OCI-M2 (cell line): Measurements from ENCODE around the gene CSNK1G3.
"Not testable (repeated sequence)": the region's sequence is repeated elsewhere in the genome, so short reads cannot be mapped to it uniquely, and the experiment has no call there.

Experiments used
- DNase-seq: peaks from one replicate; lab custom pipeline; 2025; ENCODE audit not compliant: unreplicated experiment; lab: John Stamatoyannopoulos, UW

The CSNK1G3 gene

DNA sequence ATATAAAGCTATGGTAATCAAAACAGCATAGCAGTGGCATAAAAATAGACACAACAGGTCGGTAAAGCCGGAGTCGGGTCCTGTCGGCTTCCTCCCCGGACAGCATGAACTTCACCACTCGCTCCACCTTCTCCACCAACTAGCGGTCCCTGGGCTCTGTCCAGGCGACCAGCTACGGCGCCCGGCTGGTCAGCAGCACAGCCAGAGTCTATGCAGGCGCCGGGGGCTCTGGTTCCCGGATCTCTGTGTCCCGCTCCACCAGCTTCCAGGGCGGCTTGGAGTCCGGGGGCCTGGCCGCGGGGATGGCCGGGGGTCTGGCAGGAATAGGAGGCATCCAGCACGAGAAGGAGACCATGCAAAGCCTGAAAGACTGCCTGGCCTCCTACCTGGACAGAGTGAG, 124.0 kb downstream of the CSNK1G3 start:
- no peak for DNase-seq

DNA sequence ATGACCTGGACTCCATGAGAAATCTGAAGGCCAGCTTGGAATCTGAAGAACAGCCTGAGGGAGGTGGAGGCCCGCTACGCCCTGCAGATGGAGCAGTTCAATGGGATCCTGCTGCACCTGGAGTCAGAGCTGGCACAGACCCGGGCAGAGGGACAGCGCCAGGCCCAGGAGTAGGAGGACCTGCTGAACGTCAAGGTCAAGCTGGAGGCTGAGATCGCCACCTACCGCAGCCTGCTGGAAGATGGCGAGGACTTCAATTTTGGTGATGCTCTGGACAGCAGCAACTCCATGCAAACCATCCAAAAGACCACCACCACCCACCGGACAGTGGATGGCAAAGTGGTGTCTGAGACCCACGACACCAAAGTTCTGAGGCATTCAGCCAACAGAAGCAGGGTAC, 125.1 kb downstream of the CSNK1G3 start:
- DNase-seq, result not testable (repeated sequence)

DNA sequence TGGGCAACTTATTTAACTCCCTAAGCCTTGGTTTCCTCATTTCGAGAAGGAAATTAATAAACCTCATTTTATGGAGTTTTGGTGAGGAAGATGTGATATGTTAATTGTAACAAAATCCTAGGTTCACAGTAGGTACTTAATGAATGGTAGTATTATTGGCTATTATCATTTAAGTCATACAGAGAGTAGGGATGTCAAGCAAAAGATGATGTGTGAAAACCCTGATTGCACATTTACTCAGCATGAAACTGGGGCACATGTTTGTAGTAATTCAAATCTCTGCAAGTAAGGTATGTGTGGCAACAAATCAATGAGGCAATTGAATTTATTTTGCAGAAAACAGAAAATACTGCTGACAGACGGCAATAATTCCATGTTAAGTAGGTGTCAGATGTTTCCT, 127.3 kb downstream of the CSNK1G3 start:
- no peak for DNase-seq

DNA sequence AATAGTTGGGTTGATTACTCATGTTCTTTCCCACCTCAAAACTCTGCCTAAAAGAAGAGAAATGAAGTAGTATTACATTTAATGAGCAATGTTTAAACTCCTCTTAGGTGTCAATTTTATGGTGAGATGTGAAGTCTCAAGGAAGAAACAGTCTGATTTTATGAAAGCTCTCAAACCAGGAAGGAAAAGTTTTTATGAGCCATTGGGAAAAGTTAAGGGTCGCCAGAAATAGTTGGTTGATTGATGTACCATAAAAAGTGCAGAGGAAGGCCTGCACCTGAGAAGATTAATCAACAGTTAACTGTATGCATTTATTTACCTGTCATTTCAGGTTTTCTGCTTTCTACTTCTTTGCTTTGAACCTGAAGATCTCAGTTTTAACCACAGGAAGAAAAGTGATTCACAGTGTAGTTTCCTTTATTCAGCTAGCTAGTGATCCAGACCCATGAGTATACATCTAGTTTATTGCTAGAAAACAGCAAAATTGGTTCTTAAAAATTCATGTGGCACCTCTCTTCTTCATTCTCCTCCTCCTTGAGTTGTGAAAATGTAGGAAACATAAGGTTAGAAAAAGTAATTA, 133.1 kb downstream of the CSNK1G3 start:
- DNase-seq, result no peak

DNA sequence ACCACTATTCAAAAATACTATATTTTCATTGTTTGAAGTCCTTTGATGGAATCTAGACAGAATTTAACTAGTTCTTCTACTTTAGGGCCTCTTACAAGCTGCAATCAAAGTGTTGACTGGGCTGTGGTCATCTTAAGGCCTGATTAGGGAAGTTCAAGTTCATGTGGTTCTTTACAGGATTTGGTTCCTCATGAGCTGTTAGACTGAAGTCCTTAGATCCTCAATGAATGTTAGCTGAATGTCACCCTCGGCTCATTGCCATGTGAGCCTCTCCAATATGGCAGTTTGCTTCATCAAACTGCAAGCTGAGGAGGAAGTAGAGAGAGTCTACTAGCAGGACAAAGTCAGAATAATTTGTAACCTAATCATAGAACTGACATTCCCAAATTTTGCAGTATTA, 135.1 kb downstream of the CSNK1G3 start:
- DNase-seq, result no peak

DNA sequence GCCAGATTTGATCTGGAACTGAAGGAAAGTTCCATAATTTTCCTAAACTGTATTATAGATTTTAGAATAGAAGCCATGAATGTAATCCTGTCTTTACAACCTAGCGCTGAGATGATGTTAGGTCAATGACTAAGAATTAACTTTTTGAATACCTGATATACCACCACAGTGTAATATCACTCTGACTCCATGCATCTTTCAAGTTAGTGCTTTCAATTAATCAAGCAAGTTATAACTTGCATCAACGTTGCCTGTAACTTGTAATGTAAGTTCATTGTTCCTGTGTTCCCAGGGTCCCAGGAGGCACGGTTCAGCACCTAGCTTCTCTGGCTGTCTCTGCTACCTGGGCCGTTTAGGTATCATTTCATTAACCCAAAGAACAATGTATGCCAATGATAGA, 139.3 kb downstream of the CSNK1G3 start:
- DNase-seq, result no peak

DNA sequence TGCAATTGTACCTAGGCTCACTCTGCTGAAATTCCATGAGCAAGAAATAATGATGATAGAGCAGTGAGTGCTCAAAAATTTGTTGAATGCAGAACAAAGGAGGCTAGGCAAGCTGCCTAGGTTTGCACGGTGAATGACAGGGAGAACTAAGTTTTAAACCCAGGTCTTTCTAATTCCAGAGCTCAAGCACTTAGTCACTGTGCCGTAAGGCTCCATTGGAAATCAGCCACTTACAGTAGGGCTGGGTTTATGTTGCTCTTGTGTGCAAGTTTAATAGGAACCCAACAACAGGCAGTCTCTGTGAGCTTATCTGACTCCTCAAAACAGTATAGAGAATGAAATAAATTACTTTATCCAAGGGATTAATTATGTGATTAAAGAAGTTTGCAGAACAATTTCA, 147.0 kb downstream of the CSNK1G3 start:
- DNase-seq, result no peak

DNA sequence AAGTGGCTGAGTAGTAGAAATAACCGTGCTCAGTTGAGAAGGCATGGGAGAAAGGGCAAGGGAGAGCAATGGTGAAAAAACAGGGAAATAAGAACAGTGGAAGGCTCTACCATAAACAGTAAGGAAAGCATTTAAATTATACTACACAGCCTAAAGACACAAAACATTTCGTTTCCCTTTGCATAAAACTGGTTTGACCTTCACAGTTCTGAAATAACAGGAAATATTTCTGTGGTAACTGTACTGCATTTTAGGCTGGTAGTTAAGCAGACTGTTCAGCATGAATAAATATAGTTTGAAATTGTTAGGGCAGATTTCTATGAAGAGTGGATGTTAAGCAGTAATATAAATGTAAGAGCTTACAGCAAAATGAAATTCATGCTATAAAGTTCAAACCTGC, 147.5 kb downstream of the CSNK1G3 start:
- DNase-seq, result no peak

DNA sequence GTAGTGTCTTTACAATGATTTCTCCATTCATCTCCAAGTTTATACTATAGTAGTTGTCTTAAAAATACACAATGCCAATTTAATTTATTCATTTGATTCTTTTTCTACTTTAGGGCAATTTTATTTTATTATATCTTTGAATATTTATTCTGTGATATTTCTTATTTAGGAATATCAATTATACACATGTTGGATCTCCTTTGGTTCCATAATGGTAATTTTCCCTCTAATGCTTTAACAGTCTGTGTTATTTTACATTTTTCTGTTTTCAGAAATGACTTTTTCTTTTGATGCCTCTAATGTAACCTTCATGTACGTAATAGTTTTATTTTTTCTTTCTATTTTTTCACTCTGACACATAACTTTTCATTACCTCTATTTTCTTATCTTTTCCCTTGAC, 153.0 kb downstream of the CSNK1G3 start:
- no peak for DNase-seq

DNA sequence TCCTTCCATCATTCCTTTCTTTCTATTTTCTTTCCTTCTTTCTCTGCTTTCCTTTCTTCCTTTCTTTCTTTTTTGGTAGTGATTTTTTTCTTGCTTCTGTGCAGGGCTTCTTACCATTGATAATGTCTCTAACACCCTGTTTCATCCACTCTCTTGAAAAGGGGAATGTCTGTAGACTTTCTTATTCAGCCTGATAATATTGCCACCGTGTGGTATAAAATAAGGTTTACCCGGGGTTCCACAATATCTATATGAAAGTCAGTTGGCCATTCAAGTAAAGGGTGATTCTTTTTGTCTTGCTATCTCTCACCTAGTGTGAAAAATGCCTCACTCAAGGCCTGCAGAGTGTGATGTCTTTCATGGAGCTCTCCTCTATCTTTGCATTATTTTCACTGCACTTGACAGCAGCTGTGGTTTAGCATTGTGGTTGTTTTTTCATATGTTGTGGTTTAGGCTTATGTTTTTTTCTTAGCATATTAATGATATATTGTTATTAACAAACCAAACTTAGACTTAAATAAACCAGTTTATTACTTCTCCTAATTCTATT, 153.9 kb downstream of the CSNK1G3 start:
- no peak for DNase-seq
